Karpas-422 (cell line): ENCODE results near the gene TBCD. TPM values are rescaled to one million over a fixed set of nuclear protein-coding genes. Genes with fewer than 3 reads are reported as not detected.

Experiments
- DNase-seq: peaks from one replicate; pipeline ENCODE4 v3.0.0-alpha.2; 2015
- H2AFZ ChIP-seq: fragments of 200-600 bp; sonication (generic); 2 replicates; pipeline ENCODE4 v1.6.1; 2014; ENCODE audit warnings: antibody characterized with exemption, low read length, mixed read lengths
- H3K27ac ChIP-seq: fragments of 200-600 bp; sonication (generic); 2 replicates; pipeline ENCODE4 v1.5.1; 2014; ENCODE audit warnings: mild to moderate bottlenecking, low read length, moderate library complexity
- H3K27me3 ChIP-seq: fragments of 200-600 bp; sonication (generic); 2 replicates; pipeline ENCODE4 v1.6.1; 2014; ENCODE audit warnings: low read length, mixed read lengths
- H3K36me3 ChIP-seq: fragments of 200-600 bp; sonication (generic); 2 replicates; pipeline ENCODE4 v1.6.1; 2014; ENCODE audit warnings: low read length, mixed read lengths; ENCODE audit not compliant: insufficient read depth
- H3K4me1 ChIP-seq: fragments of 200-600 bp; sonication (generic); 2 replicates; pipeline ENCODE4 v1.6.1; 2014; ENCODE audit warnings: mild to moderate bottlenecking, low read length, mixed read lengths
- H3K4me2 ChIP-seq: fragments of 200-600 bp; sonication (generic); 2 replicates; pipeline ENCODE4 v1.6.1; 2014; ENCODE audit warnings: low read length, low read depth, mild to moderate bottlenecking; ENCODE audit not compliant: poor library complexity, severe bottlenecking
- H3K4me3 ChIP-seq: fragments of 200-600 bp; sonication (generic); 2 replicates; pipeline ENCODE4 v1.5.1; 2014; ENCODE audit warnings: mild to moderate bottlenecking, antibody characterized with exemption, low read length, mixed read lengths
- H3K79me2 ChIP-seq: fragments of 200-600 bp; sonication (generic); 2 replicates; pipeline ENCODE4 v1.6.1; 2014; ENCODE audit warnings: mild to moderate bottlenecking, low read length, mixed read lengths
- H3K9ac ChIP-seq: fragments of 200-600 bp; sonication (generic); 2 replicates; pipeline ENCODE4 v1.6.0; 2014; ENCODE audit warnings: low read length
- H3K9me2 ChIP-seq: fragments of 200-600 bp; sonication (generic), shearing (Covaris generic); replicated peaks from 2 replicates; pipeline ENCODE4 v1.6.0; 2014; ENCODE audit warnings: mild to moderate bottlenecking, low read length, moderate library complexity; ENCODE audit not compliant: insufficient read depth
- H3K9me3 ChIP-seq: fragments of 300-700, 200-600 bp; sonication (generic); 2 replicates; pipeline ENCODE4 v1.6.1; 2014; ENCODE audit warnings: low read length, mixed read lengths
- H4K20me1 ChIP-seq: fragments of 200-600 bp; sonication (generic); 2 replicates; pipeline ENCODE4 v1.6.1; 2014; ENCODE audit warnings: mild to moderate bottlenecking, antibody characterized with exemption, low read length, low read depth; ENCODE audit not compliant: insufficient read depth
- total RNA-seq: library from RNA; depleted of rRNA; stranded (reverse); fragments of >200 nt; shearing (Covaris generic); gene quantifications from 2 replicates; pipeline ENCODE4 v1.2.3, GENCODE V29; 2014; ENCODE audit warnings: low replicate concordance

Gene TBCD
- total RNA-seq, 1 experiment from 2014 or later: 28.7 TPM

- no peaks in the 10 kb centered on the region for H3K9me2 ChIP-seq
- H3K4me2 ChIP-seq: no peak overlapping the region
- no peak for DNase-seq
- H3K9me3 ChIP-seq: no peaks in the 10 kb centered on the region
- H4K20me1 ChIP-seq: no peaks in the 10 kb centered on the region
- no peak overlapping the region for H3K9ac ChIP-seq
- no peak overlapping the region for H3K4me3 ChIP-seq
- H2AFZ ChIP-seq: no peak overlapping the region
- H3K27ac ChIP-seq: no peak overlapping the region
- H3K79me2 ChIP-seq: no peaks in the 10 kb centered on the region
- no peaks in the 10 kb centered on the region for H3K36me3 ChIP-seq
- H3K4me1 ChIP-seq: no peaks in the 10 kb centered on the region
- H3K27me3 ChIP-seq: no peaks in the 10 kb centered on the region
These were observed 85.9 kb downstream of the TBCD start for GRCh38 chr17:82837586-82838320.

GRCh38 chr17:82838386-82839063 is 86.7 kb downstream of the TBCD start:
- no peak for DNase-seq
- no peaks in the 10 kb centered on the region for H3K27me3 ChIP-seq
- no peaks in the 10 kb centered on the region for H3K9me2 ChIP-seq
- no peaks in the 10 kb centered on the region for H3K79me2 ChIP-seq
- no peaks in the 10 kb centered on the region for H3K36me3 ChIP-seq
- no peak overlapping the region for H2AFZ ChIP-seq
- no peak overlapping the region for H3K27ac ChIP-seq
- H3K4me2 ChIP-seq: no peak overlapping the region
- H3K9me3 ChIP-seq: no peaks in the 10 kb centered on the region
- H4K20me1 ChIP-seq: no peaks in the 10 kb centered on the region
- no peak overlapping the region for H3K9ac ChIP-seq
- H3K4me3 ChIP-seq: no peak overlapping the region
- no peaks in the 10 kb centered on the region for H3K4me1 ChIP-seq

DNA sequence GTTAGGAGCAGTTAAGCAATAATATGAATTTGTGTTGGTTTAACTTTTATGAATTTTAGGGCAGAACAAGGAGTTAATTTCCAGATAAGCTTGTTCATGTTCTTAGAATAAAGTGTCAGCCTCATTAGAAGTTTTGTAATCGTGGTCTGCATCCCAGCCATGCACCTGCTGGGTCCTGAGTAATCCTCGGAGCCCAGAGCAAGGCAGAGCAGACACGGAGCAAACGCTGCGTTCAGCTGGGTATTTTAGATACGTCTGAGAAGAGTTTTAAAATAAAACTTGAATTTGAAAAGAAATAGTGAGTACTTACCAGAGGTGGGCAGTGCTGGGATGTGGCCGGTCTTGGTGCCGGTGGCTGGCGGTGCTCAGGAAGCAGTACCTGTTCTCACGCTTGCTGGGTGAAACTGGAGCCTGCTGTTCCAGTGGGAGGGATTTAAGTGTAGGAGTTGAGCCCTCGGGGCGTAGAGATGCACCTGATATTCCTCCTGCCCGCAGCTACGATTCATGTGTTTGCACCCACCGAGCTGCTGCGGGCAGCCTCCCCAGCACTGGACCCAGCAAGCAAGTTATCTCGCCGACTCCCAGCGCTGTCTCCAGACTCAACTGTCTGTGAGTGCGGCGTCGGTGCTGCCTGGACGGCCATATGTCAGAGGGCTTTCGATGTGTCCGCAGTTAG is 87.9 kb downstream of the TBCD start, which contains the start of gene ZNF750:
Gene ZNF750, minus strand, starts transcription at position 406 of the 676 bp plus-strand sequence. CDS start 7,568 bp downstream, outside the sequence.
- Histone ChIP-seq H3K4me1 (no peaks in the 10 kb centered on the region), H4K20me1 (no peaks in the 10 kb centered on the region), H3K36me3 (no peaks in the 10 kb centered on the region), H3K27me3 (no peaks in the 10 kb centered on the region), H3K4me3 (no peak within 1 kb of the TSS), H3K79me2 (no peaks in the 10 kb centered on the region), H3K4me2 (no peak within 1 kb of the TSS), H2AFZ (no peak within 1 kb of the TSS), H3K9ac (no peak within 1 kb of the TSS), H3K9me2 (no peaks in the 10 kb centered on the region), H3K9me3 (no peaks in the 10 kb centered on the region), H3K27ac (no peak within 1 kb of the TSS)
- no peak for DNase-seq

DNA sequence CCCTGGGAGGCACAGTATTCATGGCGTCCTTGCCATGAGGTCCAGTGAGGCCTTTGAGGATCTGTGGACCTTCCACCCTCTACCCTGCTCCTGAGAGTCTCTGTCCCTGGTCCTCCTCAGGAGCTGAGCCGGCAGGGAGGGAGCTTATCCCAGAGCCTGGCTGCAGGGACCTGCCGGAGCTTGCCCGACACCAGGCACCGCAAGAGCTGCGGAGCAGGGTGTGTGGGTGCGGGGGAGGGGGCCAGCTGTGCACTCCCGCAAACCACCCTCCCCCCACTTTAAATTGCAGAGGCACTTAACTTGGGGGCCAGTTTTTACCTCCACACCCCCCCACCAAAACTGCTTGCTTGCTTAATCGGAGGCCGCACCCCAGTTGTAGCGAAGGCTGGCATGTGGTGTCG is 88.6 kb downstream of the TBCD start:
- Histone ChIP-seq H3K4me2 (no peak overlapping the region), H3K9me2 (no peaks in the 10 kb centered on the region), H4K20me1 (no peaks in the 10 kb centered on the region), H3K4me3 (no peak overlapping the region), H3K9ac (no peak overlapping the region), H3K27ac (no peak overlapping the region), H3K4me1 (no peaks in the 10 kb centered on the region), H3K36me3 (no peaks in the 10 kb centered on the region), H3K27me3 (no peaks in the 10 kb centered on the region), H3K79me2 (no peaks in the 10 kb centered on the region), H2AFZ (no peak overlapping the region), H3K9me3 (no peaks in the 10 kb centered on the region)
- no peak for DNase-seq

DNA sequence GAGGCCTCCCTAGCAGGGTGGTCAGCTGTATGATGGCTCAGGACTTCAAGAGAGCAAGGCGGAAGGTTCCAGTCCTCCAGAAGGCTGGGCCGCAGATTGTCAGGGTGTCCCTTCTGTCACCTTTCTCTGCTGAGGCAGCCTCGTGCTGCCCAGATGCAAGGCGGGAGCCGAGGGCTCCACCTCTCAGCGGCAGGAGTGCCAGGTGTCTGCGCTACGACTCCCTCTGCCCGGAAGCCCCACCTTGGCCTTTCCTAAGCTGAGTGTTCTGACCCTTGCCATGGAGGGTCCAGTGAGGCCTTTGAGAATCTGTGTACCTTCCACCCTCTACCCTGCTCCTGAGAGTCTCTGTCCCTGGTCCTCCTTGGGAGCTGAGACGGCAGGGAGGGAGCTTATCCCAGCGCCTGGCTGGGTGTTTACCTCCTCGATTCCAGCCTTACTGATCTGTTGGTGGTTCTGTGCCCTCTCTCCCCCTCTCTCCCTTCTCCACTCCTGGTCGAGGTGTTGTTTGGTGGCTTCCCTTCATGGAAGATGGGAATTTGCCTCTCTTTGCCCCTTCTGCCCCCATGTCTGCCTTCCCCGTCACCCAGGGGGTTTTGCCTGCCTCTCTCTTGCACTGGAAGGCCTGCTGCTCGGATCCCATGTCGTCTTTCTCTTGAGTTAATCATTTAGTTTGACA is 90.2 kb downstream of the TBCD start:
- Histone ChIP-seq H3K4me1 (no peaks in the 10 kb centered on the region), H3K27me3 (no peaks in the 10 kb centered on the region), H4K20me1 (no peaks in the 10 kb centered on the region), H3K79me2 (no peaks in the 10 kb centered on the region), H3K27ac (no peak overlapping the region), H3K4me2 (no peak overlapping the region), H3K9ac (no peak overlapping the region), H3K4me3 (no peak overlapping the region), H3K9me2 (no peaks in the 10 kb centered on the region), H2AFZ (no peak overlapping the region), H3K9me3 (no peaks in the 10 kb centered on the region), H3K36me3 (no peaks in the 10 kb centered on the region)
- DNase-seq: no peak

DNA sequence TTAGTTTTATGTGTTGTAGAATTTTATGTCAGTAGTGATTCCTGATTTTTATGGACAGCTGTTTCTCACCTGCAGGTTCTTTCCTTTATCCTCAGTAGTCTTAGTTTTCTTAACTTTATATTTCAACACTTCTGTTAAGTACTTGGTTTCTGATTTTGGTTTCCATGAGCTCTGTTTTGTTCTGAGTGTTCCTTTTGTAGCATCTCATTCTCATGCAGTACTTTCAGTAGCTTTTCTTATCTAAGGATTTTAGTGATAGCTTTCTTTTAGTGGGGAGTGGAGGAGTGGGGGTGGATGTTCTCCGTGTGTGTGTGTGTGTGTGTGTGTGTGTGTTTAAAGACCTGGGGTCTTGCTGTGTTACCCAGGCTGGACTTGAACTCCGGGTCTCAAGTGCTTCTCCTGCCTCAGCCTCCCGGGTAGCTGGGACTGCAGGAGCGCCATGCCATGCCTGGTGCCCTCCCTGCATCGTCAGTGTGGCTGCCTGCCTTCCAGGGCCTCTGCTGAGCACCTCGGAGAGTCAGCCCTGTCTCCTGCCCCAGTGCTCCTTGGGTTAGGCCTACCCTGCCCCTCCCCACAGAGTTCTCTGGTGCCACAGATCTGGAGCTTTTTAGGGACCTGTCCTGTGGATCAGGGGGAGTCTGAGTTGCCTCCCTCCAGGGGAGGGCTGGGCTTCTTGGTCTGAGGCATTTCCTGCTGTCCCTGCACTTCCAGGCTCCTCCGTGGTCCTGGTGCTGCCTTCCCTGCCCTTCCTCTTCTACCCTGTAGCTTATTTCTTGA is 92.2 kb downstream of the TBCD start:
- no peak overlapping the region for H3K9ac ChIP-seq
- H4K20me1 ChIP-seq: no peaks in the 10 kb centered on the region
- H3K4me2 ChIP-seq: no peak overlapping the region
- H2AFZ ChIP-seq: no peak overlapping the region
- H3K79me2 ChIP-seq: no peaks in the 10 kb centered on the region
- H3K27me3 ChIP-seq: no peaks in the 10 kb centered on the region
- no peak for DNase-seq
- H3K9me2 ChIP-seq: no peaks in the 10 kb centered on the region
- no peak overlapping the region for H3K27ac ChIP-seq
- H3K36me3 ChIP-seq: no peaks in the 10 kb centered on the region
- no peaks in the 10 kb centered on the region for H3K4me1 ChIP-seq
- no peak overlapping the region for H3K4me3 ChIP-seq
- no peaks in the 10 kb centered on the region for H3K9me3 ChIP-seq

DNA sequence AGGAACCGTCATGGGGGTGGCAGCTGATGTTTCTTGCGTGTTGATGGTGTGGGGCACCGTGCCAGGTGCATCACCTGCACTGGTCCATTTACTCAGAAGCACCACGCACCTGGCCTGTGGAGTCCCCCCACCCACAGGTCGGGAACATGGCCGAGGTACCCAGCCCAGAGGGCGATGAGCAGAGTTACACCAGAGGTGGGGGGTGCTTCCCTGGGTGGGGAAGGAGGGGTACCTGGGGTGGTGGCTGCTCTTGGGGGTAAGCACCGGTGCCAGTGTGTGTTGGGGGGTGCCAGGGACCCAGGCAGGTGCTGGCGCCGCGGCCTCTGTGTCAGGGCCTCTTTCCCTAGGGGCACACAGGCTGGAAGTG is 92.9 kb downstream of the TBCD start:
- H3K9me2 ChIP-seq: no peaks in the 10 kb centered on the region
- no peaks in the 10 kb centered on the region for H4K20me1 ChIP-seq
- H3K27me3 ChIP-seq: no peaks in the 10 kb centered on the region
- no peak overlapping the region for H3K4me3 ChIP-seq
- no peaks in the 10 kb centered on the region for H3K79me2 ChIP-seq
- H3K36me3 ChIP-seq: no peaks in the 10 kb centered on the region
- H2AFZ ChIP-seq: no peak overlapping the region
- H3K9me3 ChIP-seq: no peaks in the 10 kb centered on the region
- no peak overlapping the region for H3K27ac ChIP-seq
- DNase-seq: no peak
- H3K4me1 ChIP-seq: no peaks in the 10 kb centered on the region
- no peak overlapping the region for H3K9ac ChIP-seq
- H3K4me2 ChIP-seq: no peak overlapping the region
